Uterus (tissue), 2 donors: ENCODE data around the gene SLC6A18.

Experiments
- CTCF ChIP-seq, 4 experiments: fragments of 200-600 bp in 2 of 4; fragments of 450-650 bp in 2 of 4; sonication (generic) in 2 of 4; IDR thresholded peaks; one replicate each; pipeline ENCODE4 v1.5.1; 2016 to 2019; ENCODE audit warnings: antibody characterized with exemption in 4 of 4, mild to moderate bottlenecking in 2 of 4, moderate library complexity in 1 of 4
- POLR2A ChIP-seq, 2 donors: fragments of 450-650 bp; IDR thresholded peaks; one replicate each; pipeline ENCODE4 v1.6.1; 2016; ENCODE audit warnings: antibody characterized with exemption in 2 of 2, mild to moderate bottlenecking in 1 of 2, moderate library complexity in 1 of 2

DNA sequence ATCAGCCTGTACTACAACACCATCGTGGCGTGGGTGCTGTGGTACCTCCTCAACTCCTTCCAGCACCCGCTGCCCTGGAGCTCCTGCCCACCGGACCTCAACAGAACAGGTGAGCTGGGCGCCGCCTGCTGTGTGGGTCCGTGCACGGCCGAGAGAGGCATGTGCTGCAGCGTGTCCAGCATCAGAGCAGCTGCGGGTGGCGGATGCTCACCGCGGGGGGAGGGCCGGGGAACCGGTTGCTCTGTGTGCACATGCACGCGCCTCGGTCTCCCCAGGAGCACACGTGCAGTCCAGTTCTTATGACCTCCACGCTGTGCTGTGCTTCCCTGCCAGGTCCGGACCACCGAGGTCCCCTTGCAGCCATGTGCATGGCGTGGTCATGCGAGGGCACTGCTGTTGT is 7.6 kb downstream of the SLC6A18 start:
- TF ChIP-seq CTCF (IDR thresholded peaks at IDR 0.05) (no peak), POLR2A (IDR thresholded peaks at IDR 0.05) (no peak)
